ENCODE measurements around the gene HIGD1B. TPM values are rescaled to one million over a fixed set of nuclear protein-coding genes. Genes with fewer than 3 reads are reported as not detected.

The HIGD1B gene
- total and polyA plus RNA-seq, 10 of the 15 experiments (the other 5 are each of a cell fraction or from before 2014, with no cell fraction given) = 1.0 TPM; not detected in 9

- intact Hi-C loops (cut with micrococcal nuclease; ENCODE audit: unreplicated experiment) (no loop called here), in situ Hi-C loops (cut with MboI) (no loop called here)
- peak within 1 kb of the TSS; percentile 61 for H2AFZ ChIP-seq (ENCODE audit: control insufficient read depth, low read depth, low read length)
- H3K27me3 ChIP-seq (replicated peaks in 1 of 2; ENCODE audit: control insufficient read depth in 2 of 2, insufficient read depth in 2 of 2, low read length in 1 of 2) = peaks cover 0 to 7% of the 10 kb centered on the region in 2 experiments; a peak in 3 of 4 replicates
- DNase-seq (ENCODE audit: low read depth, low spot score) = no peak
- H3K4me2 ChIP-seq (ENCODE audit: control insufficient read depth, insufficient read depth) = peak within 1 kb of the TSS; percentile 58
- no peak within 1 kb of the TSS for H3K27ac ChIP-seq (ENCODE audit: control insufficient read depth, insufficient read depth)
- peak within 1 kb of the TSS; percentile 16; the same call in 1 of the 2 replicates for H3K9ac ChIP-seq (ENCODE audit: control insufficient read depth, insufficient read depth, low read length)
- ChIA-PET POLR2A (no interaction called here), CTCF (no interaction called here), SMC1A (ENCODE audit: uncharacterized antibody, unreplicated experiment) (no interaction called here), RAD21 (ENCODE audit: unreplicated experiment) (no interaction called here)
- H3K79me2 ChIP-seq (ENCODE audit: control insufficient read depth, insufficient read depth, low read length) = no peaks in the 10 kb centered on the region
- no peak for FAIRE-seq
- H3K36me3 ChIP-seq (ENCODE audit: control insufficient read depth in 2 of 2, insufficient read depth in 2 of 2, low read length in 1 of 2) = no peaks in the 10 kb centered on the region
- no TSS peak for BruUV-seq (replicated peaks)
- under 1% methylated on average over 55 of the region's 123 CpGs for WGBS (ENCODE audit: insufficient coverage, insufficient replicate concordance, low lambda C conversion rate, missing lambda C conversion rate)
- peak within 1 kb of the TSS; percentile 44; the same call in 1 of the 2 replicates for H3K4me3 ChIP-seq
- H3K4me1 ChIP-seq (ENCODE audit: control insufficient read depth, insufficient read depth, low read length) = no peaks in the 10 kb centered on the region
- peak; percentile 71 for ATAC-seq
- no peaks in the 10 kb centered on the region for H3K9me3 ChIP-seq (replicated peaks; ENCODE audit: control insufficient read depth, insufficient read depth, low read length)
- no peak for TF ChIP-seq MTA3 (IDR thresholded peaks at IDR 0.05; ENCODE audit: borderline replicate concordance, low read length)
- TF ChIP-seq BACH1 (IDR thresholded peaks at IDR 0.05; ENCODE audit: borderline replicate concordance) = 0 out of 2 replicates have a peak, but pooled peaks have one; percentile 15
- no peak for TF ChIP-seq RAD21 (IDR thresholded peaks at IDR 0.05; ENCODE audit: insufficient read depth, low read depth, low read length)
- peak in 1 of 2 experiments; percentile 49; a peak in 1 of 3 replicates for TF ChIP-seq EGR1 (IDR thresholded peaks at IDR 0.05; ENCODE audit: borderline replicate concordance in 1 of 2, low read depth in 2 of 2, low read length in 2 of 2)
- TF ChIP-seq EP300 (IDR thresholded peaks at IDR 0.05; ENCODE audit: borderline replicate concordance in 1 of 2, control insufficient read depth in 1 of 2, low read depth in 2 of 2, low read length in 2 of 2) = no peak
- TF ChIP-seq RBBP5 (conservative IDR thresholded peaks at IDR 0.05) = no peak
- TF ChIP-seq NFYB (IDR thresholded peaks at IDR 0.05; ENCODE audit: insufficient read depth, low read depth, low read length) = no peak
- TF ChIP-seq HDGF (IDR thresholded peaks at IDR 0.05) = no peak
- TF ChIP-seq GABPA (IDR thresholded peaks at IDR 0.05; ENCODE audit: low read depth) = no peak
- no peak for TF ChIP-seq E4F1 (IDR thresholded peaks at IDR 0.05; ENCODE audit: borderline replicate concordance, partially characterized antibody)
- TF ChIP-seq BHLHE40 (IDR thresholded peaks at IDR 0.05; ENCODE audit: borderline replicate concordance in 1 of 2, low read depth in 2 of 2, low read length in 1 of 2) = no peak
- TF ChIP-seq CHD1 (IDR thresholded peaks at IDR 0.05; ENCODE audit: low read depth, low read length) = no peak
- no peak for TF ChIP-seq ZNF207 (IDR thresholded peaks at IDR 0.05; ENCODE audit: borderline replicate concordance)
- no peak for TF ChIP-seq MYC (IDR thresholded peaks at IDR 0.05; ENCODE audit: insufficient read depth, insufficient read length, insufficient replicate concordance, low read length, severe bottlenecking)
- no peak for TF ChIP-seq NFXL1 (IDR thresholded peaks at IDR 0.05; ENCODE audit: borderline replicate concordance)
- TF ChIP-seq SUZ12 (IDR thresholded peaks at IDR 0.05; ENCODE audit: unreplicated experiment) = peak; percentile 90
- no peak for TF ChIP-seq SPI1 (IDR thresholded peaks at IDR 0.05; ENCODE audit: borderline replicate concordance, insufficient read depth, low read depth, low read length)
- 0 out of 2 replicates have a peak, but pooled peaks have one; percentile 46 for TF ChIP-seq GATAD2B (conservative IDR thresholded peaks at IDR 0.05; ENCODE audit: low read depth)
- TF ChIP-seq IKZF2 (IDR thresholded peaks at IDR 0.05) = no peak
- TF ChIP-seq CHD4 (IDR thresholded peaks at IDR 0.05) = no peak
- no peak for TF ChIP-seq STAT3 (IDR thresholded peaks at IDR 0.05; ENCODE audit: low read depth, low read length)
- H4K20me1 ChIP-seq (ENCODE audit: control insufficient read depth, insufficient read depth) = no peaks in the 10 kb centered on the region
These were observed 17.9 kb upstream of the HIGD1B start, which contains the start of gene GJC1 for GRCh38 chr17:44829523-44830358. Gene GJC1 (minus strand): TSS chr17:44830287. CDS start chr17:44805817, 24,470 bp downstream.

All from GM12878 (cell line).